ENCODE measurements around the gene COPS3. TPM values are rescaled to one million over a fixed set of nuclear protein-coding genes. Genes with fewer than 3 reads are reported as not detected.

Gene COPS3
- total and polyA plus RNA-seq, 2 of the 8 experiments (the other 6 are each of a cell fraction or from before 2014, with no cell fraction given): 82.9 to 110 TPM

- H2BK5ac ChIP-seq (ENCODE audit: low read depth, low read length): no peak overlapping the region
- no peak overlapping the region for H3K14ac ChIP-seq (ENCODE audit: insufficient read length)
- no peaks in the 10 kb centered on the region for H3K36me3 ChIP-seq (ENCODE audit: control insufficient read depth in 2 of 4, insufficient read depth in 4 of 4, low read length in 3 of 4)
- no peak overlapping the region for H2BK12ac ChIP-seq (ENCODE audit: low read depth, low read length)
- H3K4me3 ChIP-seq (ENCODE audit: extremely low read depth in 1 of 4, insufficient read depth in 2 of 4, low read depth in 3 of 4, low read length in 4 of 4): no peak overlapping the region
- H3K4ac ChIP-seq (replicated peaks; ENCODE audit: insufficient read length, low read depth, low read length): no peak overlapping the region
- H2BK15ac ChIP-seq (ENCODE audit: low read length): no peak overlapping the region
- H4K5ac ChIP-seq (ENCODE audit: insufficient read length, low read depth, low read length): no peak overlapping the region
- no peaks in the 10 kb centered on the region for H4K20me1 ChIP-seq (replicated peaks in 1 of 2; ENCODE audit: control insufficient read depth in 1 of 2, insufficient read depth in 2 of 2, low read length in 2 of 2)
- no peaks in the 10 kb centered on the region for H3K23me2 ChIP-seq (ENCODE audit: low read depth, low read length)
- no peak for FAIRE-seq
- no peak overlapping the region for H3K4me2 ChIP-seq (ENCODE audit: insufficient read depth in 1 of 2, low read depth in 2 of 2, low read length in 2 of 2)
- H3K18ac ChIP-seq (ENCODE audit: extremely low read depth, low read length): no peak overlapping the region
- H4K8ac ChIP-seq (ENCODE audit: extremely low read depth, insufficient read depth, low read length): no peak overlapping the region
- no peak overlapping the region for H4K91ac ChIP-seq (replicated peaks; ENCODE audit: insufficient read length, low read length)
- no peaks in the 10 kb centered on the region for H3K79me1 ChIP-seq (ENCODE audit: low read depth, low read length)
- no peak overlapping the region for H2AK5ac ChIP-seq (ENCODE audit: low read depth, low read length)
- H3K79me2 ChIP-seq (ENCODE audit: control insufficient read depth in 1 of 2, insufficient read depth in 2 of 2, low read length in 2 of 2): no peaks in the 10 kb centered on the region
- H3K27ac ChIP-seq (ENCODE audit: low read depth, low read length): no peak overlapping the region
- H3K56ac ChIP-seq (replicated peaks; ENCODE audit: insufficient read length, low read depth, low read length): no peak overlapping the region
- no peaks in the 10 kb centered on the region; a peak in 1 of 7 replicates for H3K4me1 ChIP-seq (replicated peaks in 1 of 4; ENCODE audit: control insufficient read depth in 3 of 4, insufficient read depth in 4 of 4, low read length in 3 of 4)
- 90% methylated on average over 7 of the region's 7 CpGs; no CpG with 5 or more reads in 1 of the 2 experiments for WGBS, 2 experiments (ENCODE audit: extremely low coverage in 1 of 2, insufficient coverage in 1 of 2, insufficient read length in 1 of 2, insufficient replicate concordance in 2 of 2, low coverage in 1 of 2, low lambda C conversion rate in 2 of 2, missing lambda C conversion rate in 1 of 2)
- H2BK120ac ChIP-seq (replicated peaks; ENCODE audit: low read depth, low read length): no peak overlapping the region
- H3K9me3 ChIP-seq (ENCODE audit: insufficient read depth in 2 of 2, low read depth in 1 of 2, low read length in 1 of 2): no peaks in the 10 kb centered on the region
- no peak overlapping the region for H2AFZ ChIP-seq (ENCODE audit: low read length)
- ChIA-PET CTCF (ENCODE audit: partially characterized antibody) (interaction anchor here (0.8 to 1.3 kb wide), 3 partner anchors 13 to 127 kb away, joined by 3 to 5 read pairs (median 3); no protein-coding TSS in a partner anchor), POLR2A (ENCODE audit: partially characterized antibody) (interaction anchor here (1.2 kb wide), 2 partner anchors 14 to 123 kb away, joined by 3 to 5 read pairs; no protein-coding TSS in a partner anchor)
- H2BK20ac ChIP-seq (ENCODE audit: low read length): no peak overlapping the region
- H3K23ac ChIP-seq (ENCODE audit: insufficient read length): no peak overlapping the region
- DNase-seq (ENCODE audit: low read depth in 1 of 2, low spot score in 2 of 2): no peak
- H3K27me3 ChIP-seq (replicated peaks in 1 of 4; ENCODE audit: control insufficient read depth in 3 of 4, extremely low read depth in 1 of 4, insufficient read depth in 3 of 4, low read length in 3 of 4): no peaks in the 10 kb centered on the region
- no peak overlapping the region for H3K9ac ChIP-seq (replicated peaks in 1 of 4; ENCODE audit: extremely low read depth in 1 of 4, low read depth in 3 of 4, low read length in 3 of 4)
- TF ChIP-seq GTF2F1 (IDR thresholded peaks at IDR 0.05; ENCODE audit: borderline replicate concordance, low read depth, low read length) (no peak), CTBP2 (IDR thresholded peaks at IDR 0.05; ENCODE audit: borderline replicate concordance, insufficient read depth, insufficient read length, low read length) (no peak), BACH1 (IDR thresholded peaks at IDR 0.05; ENCODE audit: low read length) (no peak), SIN3A (conservative IDR thresholded peaks at IDR 0.05 in 1 of 2, IDR thresholded peaks at IDR 0.05 in 1 of 2; ENCODE audit: low read depth in 1 of 2, low read length in 2 of 2) (no peak), ASH2L (IDR thresholded peaks at IDR 0.05; ENCODE audit: low read length) (no peak), KDM5A (IDR thresholded peaks at IDR 0.05; ENCODE audit: low read length) (no peak), GABPA (IDR thresholded peaks at IDR 0.05; ENCODE audit: borderline replicate concordance, insufficient read depth, low read length) (no peak), EZH2 (IDR thresholded peaks at IDR 0.05; ENCODE audit: low read depth, low read length, severe bottlenecking) (no peak), EGR1 (IDR thresholded peaks at IDR 0.05; ENCODE audit: borderline replicate concordance, low read depth, low read length) (no peak), TAF1 (IDR thresholded peaks at IDR 0.05; ENCODE audit: low read depth, low read length) (no peak), SIX5 (IDR thresholded peaks at IDR 0.05; ENCODE audit: low read depth, low read length) (no peak), RBBP5 (IDR thresholded peaks at IDR 0.05; ENCODE audit: borderline replicate concordance, low read depth, low read length) (no peak), SRF (IDR thresholded peaks at IDR 0.05; ENCODE audit: low read depth, low read length) (no peak)
- TF ChIP-seq, protein P1, sequence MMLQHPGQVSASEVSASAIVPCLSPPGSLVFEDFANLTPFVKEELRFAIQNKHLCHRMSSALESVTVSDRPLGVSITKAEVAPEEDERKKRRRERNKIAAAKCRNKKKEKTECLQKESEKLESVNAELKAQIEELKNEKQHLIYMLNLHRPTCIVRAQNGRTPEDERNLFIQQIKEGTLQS (IDR thresholded peaks at IDR 0.05; ENCODE audit: insufficient read depth, low read depth, low read length): no peak
Observed at GRCh38 chr17:17200311-17200710, 80.7 kb downstream of the COPS3 start.
